ENCODE results near the gene SHROOM2. TPM values are rescaled to one million over a fixed set of nuclear protein-coding genes. Genes with fewer than 3 reads are reported as not detected.
A peak's percentile ranks its signal among the peaks of the same experiment; 100 is the strongest.

Gene SHROOM2
- total RNA-seq, 1 experiment from 2014 or later = 13.9 TPM

- Histone ChIP-seq H3K23me2 (ENCODE audit: insufficient read length, low read depth, low read length, poor library complexity, severe bottlenecking) (no peaks in the 10 kb centered on the region), H3K9me3 (ENCODE audit: control insufficient read depth, low read depth, low read length) (no peaks in the 10 kb centered on the region), H3K27me3 (ENCODE audit: insufficient read depth, low read length) (no peaks in the 10 kb centered on the region), H2AK5ac (ENCODE audit: insufficient read length, low read length) (no peak overlapping the region), H2BK120ac (ENCODE audit: low read depth, low read length, poor library complexity, severe bottlenecking) (no peak overlapping the region), H3K4me2 (ENCODE audit: insufficient read depth, insufficient read length, low read length) (peak overlapping the region; percentile 0), H4K8ac (replicated peaks; ENCODE audit: insufficient read length, low read depth, low read length) (no peak overlapping the region), H3K79me1 (ENCODE audit: insufficient read depth, low read depth, low read length, poor library complexity, severe bottlenecking) (peaks cover 7% of the 10 kb centered on the region), H3K9ac (ENCODE audit: extremely low read depth, insufficient read length, low read length) (no peak overlapping the region), H3K56ac (ENCODE audit: insufficient read length, low read depth, low read length) (no peak overlapping the region), H3T11ph (ENCODE audit: low read length) (no peak overlapping the region), H3K18ac (ENCODE audit: insufficient read length, low read depth, low read length) (no peak overlapping the region), H4K91ac (ENCODE audit: insufficient read length, low read depth, low read length) (no peak overlapping the region), H2BK5ac (ENCODE audit: insufficient read length, low read length) (no peak overlapping the region), H2BK15ac (ENCODE audit: low read depth, low read length) (no peak overlapping the region), H4K5ac (ENCODE audit: insufficient read length, low read depth, low read length) (no peak overlapping the region), H3K14ac (ENCODE audit: insufficient read depth, low read length) (no peak overlapping the region), H3K4me1 (ENCODE audit: insufficient read depth, low read length) (peaks cover 23% of the 10 kb centered on the region; the same call in 1 of the 2 replicates), H3K27ac (ENCODE audit: insufficient read length, low read depth, low read length) (no peak overlapping the region), H2BK12ac (ENCODE audit: insufficient read length, low read depth, low read length) (no peak overlapping the region), H2AFZ (ENCODE audit: low read length) (no peak overlapping the region), H3K79me2 (ENCODE audit: insufficient read depth, low read length) (peaks cover 8% of the 10 kb centered on the region; the same call in 1 of the 2 replicates), H4K20me1 (ENCODE audit: control insufficient read depth, insufficient read depth, insufficient read length) (no peaks in the 10 kb centered on the region), H3K4ac (ENCODE audit: low read depth, low read length) (no peak overlapping the region), H2BK20ac (ENCODE audit: low read depth, low read length, poor library complexity, severe bottlenecking) (no peak overlapping the region), H3K23ac (ENCODE audit: insufficient read length, low read depth, low read length) (no peak overlapping the region)
- Mint-ChIP-seq H3K4me1 (peaks cover 45 to 63% of the 10 kb centered on the region in 2 experiments), H3K36me3 (ENCODE audit: insufficient read depth in 1 of 3, low read depth in 3 of 3) (peaks cover 0 to 7% (median 7%) of the 10 kb centered on the region in 3 experiments; a peak in 4 of 7 replicates), H3K9me3 (peaks cover 29 to 56% of the 10 kb centered on the region in 2 experiments; a peak in 4 of 5 replicates), H3K27ac (peak overlapping the region in 2 of 3 experiments; percentile 49 to 96; a peak in 5 of 7 replicates), H3K27me3 (ENCODE audit: low read depth) (no peaks in the 10 kb centered on the region), H3K4me3 (peak overlapping the region in 1 of 2 experiments; percentile 44; a peak in 1 of 5 replicates)
- no peak for DNase-seq
- TF ChIP-seq CTCF (conservative IDR thresholded peaks at IDR 0.05) = no peak
- no CpG with 5 or more reads among the region's 12 CpGs for WGBS (ENCODE audit: extremely low coverage, insufficient read length, low lambda C conversion rate)
Measured at GRCh38 chrX:9824554-9824953, 38.3 kb downstream of the SHROOM2 start.
